ENCODE data around the gene PLA2G4B. TPM values are rescaled to one million over a fixed set of nuclear protein-coding genes. Genes with fewer than 3 reads are reported as not detected.

PLA2G4B gene
- total and polyA plus RNA-seq, 2 experiments from 2014 or later: 2.7 to 19.6 TPM

DNA sequence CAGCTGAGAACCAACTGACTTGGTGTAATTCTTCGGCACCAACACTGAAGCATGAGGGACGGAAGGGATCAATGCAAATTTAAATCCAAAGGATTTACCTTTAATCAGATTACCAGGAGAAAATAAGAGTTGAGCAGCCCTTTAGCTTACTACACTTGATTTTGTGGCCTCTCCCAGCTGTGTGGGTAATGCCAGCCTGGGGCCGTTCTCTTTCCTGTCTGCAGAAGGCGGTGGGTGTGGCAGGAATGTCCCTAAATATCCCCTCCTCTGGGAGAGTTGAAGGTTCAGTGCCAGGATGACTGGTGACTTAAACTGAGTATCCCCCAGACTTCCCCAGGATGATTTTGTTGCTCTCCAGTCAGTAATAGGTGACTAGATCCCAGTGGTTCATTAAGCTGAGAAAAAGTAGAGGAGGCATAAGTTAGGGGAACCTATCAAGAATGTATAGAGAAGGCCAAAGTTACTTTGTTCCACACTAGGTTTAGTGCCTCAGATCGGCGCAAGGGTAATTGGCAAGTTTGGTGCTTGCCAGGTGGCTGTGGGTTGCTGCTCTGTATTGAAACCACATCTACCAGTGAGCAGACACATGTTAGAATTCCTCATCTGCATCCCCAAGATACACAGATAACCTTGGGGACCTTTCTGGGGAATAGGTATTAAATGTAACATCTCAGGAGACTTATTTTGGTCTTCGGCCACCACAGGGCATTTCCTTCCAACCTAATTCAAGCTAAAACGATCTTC, 41.3 kb upstream of the PLA2G4B start:
- Histone ChIP-seq H3K27ac (peak overlapping the region; percentile 77), H3K9me3 (ENCODE audit: low read depth) (no peaks in the 10 kb centered on the region), H4K20me1 (ENCODE audit: insufficient read depth, poor library complexity, severe bottlenecking) (no peaks in the 10 kb centered on the region), H3K36me3 (replicated peaks; ENCODE audit: insufficient read depth, low read depth) (no peaks in the 10 kb centered on the region), H3K79me2 (peaks cover 73% of the 10 kb centered on the region), H3K4me1 (ENCODE audit: insufficient read depth) (peaks cover 38% of the 10 kb centered on the region), H3K4me3 (no peak overlapping the region), H3K9me2 (replicated peaks; ENCODE audit: insufficient read depth) (no peaks in the 10 kb centered on the region), H3K27me3 (no peaks in the 10 kb centered on the region), H2AFZ (no peak overlapping the region), H3K4me2 (peak overlapping the region; percentile 43)
- 83% methylated on average over 8 of the region's 8 CpGs for WGBS (ENCODE audit: low lambda C conversion rate, missing lambda C conversion rate)
- TF ChIP-seq EZH2 (IDR thresholded peaks at IDR 0.05; ENCODE audit: borderline replicate concordance) (no peak), EZH2phosphoT487 (IDR thresholded peaks at IDR 0.05; ENCODE audit: low read depth, severe bottlenecking, unreplicated experiment) (no peak)
- TF ChIP-seq, protein P1, sequence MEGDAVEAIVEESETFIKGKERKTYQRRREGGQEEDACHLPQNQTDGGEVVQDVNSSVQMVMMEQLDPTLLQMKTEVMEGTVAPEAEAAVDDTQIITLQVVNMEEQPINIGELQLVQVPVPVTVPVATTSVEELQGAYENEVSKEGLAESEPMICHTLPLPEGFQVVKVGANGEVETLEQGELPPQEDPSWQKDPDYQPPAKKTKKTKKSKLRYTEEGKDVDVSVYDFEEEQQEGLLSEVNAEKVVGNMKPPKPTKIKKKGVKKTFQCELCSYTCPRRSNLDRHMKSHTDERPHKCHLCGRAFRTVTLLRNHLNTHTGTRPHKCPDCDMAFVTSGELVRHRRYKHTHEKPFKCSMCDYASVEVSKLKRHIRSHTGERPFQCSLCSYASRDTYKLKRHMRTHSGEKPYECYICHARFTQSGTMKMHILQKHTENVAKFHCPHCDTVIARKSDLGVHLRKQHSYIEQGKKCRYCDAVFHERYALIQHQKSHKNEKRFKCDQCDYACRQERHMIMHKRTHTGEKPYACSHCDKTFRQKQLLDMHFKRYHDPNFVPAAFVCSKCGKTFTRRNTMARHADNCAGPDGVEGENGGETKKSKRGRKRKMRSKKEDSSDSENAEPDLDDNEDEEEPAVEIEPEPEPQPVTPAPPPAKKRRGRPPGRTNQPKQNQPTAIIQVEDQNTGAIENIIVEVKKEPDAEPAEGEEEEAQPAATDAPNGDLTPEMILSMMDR (IDR thresholded peaks at IDR 0.05; ENCODE audit: poor library complexity): no peak
- DNase-seq (ENCODE audit: low spot score): no peak

DNA sequence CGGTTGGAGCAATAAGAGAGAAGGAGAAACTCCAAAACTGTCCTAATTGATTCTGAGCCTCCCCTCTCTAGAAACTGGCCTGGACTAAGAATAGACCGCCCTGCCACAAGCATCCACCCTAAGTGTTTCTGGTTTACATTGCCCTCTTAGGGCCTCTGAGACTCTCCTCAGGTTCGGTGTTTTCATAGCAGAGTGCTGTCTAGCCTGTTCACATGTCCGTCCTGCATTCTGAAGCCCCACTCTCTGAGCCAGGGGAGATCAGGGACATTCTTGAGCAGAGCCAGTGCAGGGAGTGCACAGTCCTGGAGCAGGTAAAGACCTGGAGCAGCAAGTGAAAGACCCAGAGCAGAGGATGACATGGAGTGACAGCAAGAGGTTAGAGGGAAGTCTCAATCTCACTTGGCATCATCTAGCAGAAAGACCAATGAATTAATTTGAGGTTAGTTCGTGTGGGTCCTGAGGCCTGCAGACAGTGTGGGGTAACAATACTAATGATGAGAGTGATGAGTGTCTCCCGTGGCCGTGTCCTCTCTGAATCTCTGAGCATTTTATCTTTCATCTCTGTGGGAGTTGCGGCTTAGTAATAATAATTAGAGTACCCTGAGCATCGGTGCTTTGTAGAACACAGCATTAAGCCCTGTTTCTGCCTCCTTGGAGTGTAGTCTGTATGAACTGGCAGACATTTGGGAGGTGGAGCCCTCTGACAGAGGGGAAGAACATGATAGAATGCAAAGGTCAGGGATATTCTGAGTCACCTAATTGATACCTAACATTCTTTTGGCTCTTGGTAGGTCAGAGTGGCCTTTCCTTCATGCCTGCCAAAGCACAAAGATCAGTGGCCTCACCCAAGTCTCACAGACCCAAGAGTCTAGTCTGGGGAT, 39.8 kb upstream of the PLA2G4B start:
- Histone ChIP-seq H3K9me3 (ENCODE audit: low read depth) (no peaks in the 10 kb centered on the region), H3K4me3 (no peak overlapping the region), H3K27ac (no peak overlapping the region), H3K79me2 (peaks cover 69% of the 10 kb centered on the region), H3K4me2 (no peak overlapping the region), H4K20me1 (ENCODE audit: insufficient read depth, poor library complexity, severe bottlenecking) (no peaks in the 10 kb centered on the region), H3K4me1 (ENCODE audit: insufficient read depth) (peaks cover 27% of the 10 kb centered on the region), H3K27me3 (no peaks in the 10 kb centered on the region), H3K9me2 (replicated peaks; ENCODE audit: insufficient read depth) (no peaks in the 10 kb centered on the region), H2AFZ (no peak overlapping the region), H3K36me3 (replicated peaks; ENCODE audit: insufficient read depth, low read depth) (no peaks in the 10 kb centered on the region)
- no peak for DNase-seq (ENCODE audit: low spot score)
- WGBS (ENCODE audit: low lambda C conversion rate, missing lambda C conversion rate): 83% methylated on average over 9 of the region's 9 CpGs
- no peak for TF ChIP-seq EZH2phosphoT487 (IDR thresholded peaks at IDR 0.05; ENCODE audit: low read depth, severe bottlenecking, unreplicated experiment)
- TF ChIP-seq, protein P1 (IDR thresholded peaks at IDR 0.05; ENCODE audit: poor library complexity): no peak
- TF ChIP-seq EZH2 (IDR thresholded peaks at IDR 0.05; ENCODE audit: borderline replicate concordance): no peak

DNA sequence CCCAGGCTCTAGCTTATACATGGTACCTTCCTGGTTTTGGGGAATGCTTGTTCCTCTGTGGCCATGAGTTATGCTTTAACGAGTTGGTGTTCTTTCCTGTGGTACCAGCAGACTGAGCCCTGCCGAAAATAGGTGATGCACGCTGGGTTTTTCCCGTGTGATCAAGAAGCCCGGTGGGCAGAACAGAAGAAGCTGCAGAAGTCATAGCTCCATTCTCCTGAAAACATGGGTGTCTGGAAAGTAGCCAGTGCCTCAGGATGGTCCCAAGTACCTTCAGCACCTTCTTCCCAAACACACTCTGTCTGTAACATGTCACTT, 39.2 kb upstream of the PLA2G4B start:
- Histone ChIP-seq H3K36me3 (replicated peaks; ENCODE audit: insufficient read depth, low read depth) (no peaks in the 10 kb centered on the region), H4K20me1 (ENCODE audit: insufficient read depth, poor library complexity, severe bottlenecking) (no peaks in the 10 kb centered on the region), H3K27me3 (no peaks in the 10 kb centered on the region), H3K4me3 (no peak overlapping the region), H3K9me2 (replicated peaks; ENCODE audit: insufficient read depth) (no peaks in the 10 kb centered on the region), H3K4me2 (no peak overlapping the region), H3K27ac (no peak overlapping the region), H3K4me1 (ENCODE audit: insufficient read depth) (peaks cover 26% of the 10 kb centered on the region), H3K9me3 (ENCODE audit: low read depth) (no peaks in the 10 kb centered on the region), H2AFZ (no peak overlapping the region), H3K79me2 (peaks cover 63% of the 10 kb centered on the region)
- DNase-seq (ENCODE audit: low spot score): no peak
- WGBS (ENCODE audit: low lambda C conversion rate, missing lambda C conversion rate): 94% methylated on average over 5 of the region's 5 CpGs
- TF ChIP-seq, protein P1 (IDR thresholded peaks at IDR 0.05; ENCODE audit: poor library complexity): no peak
- TF ChIP-seq EZH2 (IDR thresholded peaks at IDR 0.05; ENCODE audit: borderline replicate concordance) (no peak), EZH2phosphoT487 (IDR thresholded peaks at IDR 0.05; ENCODE audit: low read depth, severe bottlenecking, unreplicated experiment) (no peak)
